HepG2 (cell line): ENCODE results near the gene TPP2. TPM values are rescaled to one million over a fixed set of nuclear protein-coding genes. Genes with fewer than 3 reads are reported as not detected.

ENCODE experiments used
- ATAC-seq: fragments of 200-7000 bp; cut with Tn5 transposase; 3 replicates; pipeline ENCODE4 v1.9.1; 2020; ENCODE audit warnings: mild to moderate bottlenecking, moderate library complexity
- BruUV-seq: library from RNA; stranded (reverse); fragments of 400-500 nt; replicated peaks from 2 replicates; lab custom pipeline; 2021; lab: Mats Ljungman, UMichigan
- CTCF ChIA-PET: fragments of 300-600 bp; formaldehyde crosslinking; extraction: SDS; loops from one replicate; lab custom pipeline; 2021; ENCODE audit warnings: low total read pairs, inconsistent platforms, low intra/inter-chr PET ratio; lab: Yijun Ruan, JAX
- POLR2A ChIA-PET: fragments of 350-600 bp; sonication (Branson Sonifier 250); formaldehyde crosslinking; loops from one replicate; lab custom pipeline; 2020; ENCODE audit warnings: antibody characterized with exemption, inconsistent platforms; lab: Yijun Ruan, JAX
- DNase-seq: peaks from one replicate; pipeline ENCODE4 v3.0.0-alpha.2; 2015; ENCODE audit warnings: low spot score
- FAIRE-seq: peaks from 3 replicates; lab custom pipeline; 2011; peaks lifted over from hg19 to GRCh38; lab: Jason Lieb, UNC
- H2AFZ ChIP-seq: one replicate; pipeline ENCODE4 v1.6.1; 2011; ENCODE audit warnings: low read length, inconsistent platforms
- H3K27ac ChIP-seq: fragments of 300-600 bp; 3 replicates; pipeline ENCODE4 v1.8.0; 2011; ENCODE audit warnings: mixed run types, mild to moderate bottlenecking, mixed read lengths, low read length, inconsistent platforms; ENCODE audit not compliant: insufficient read depth; ENCODE audit errors: extremely low read length
- H3K27me3 ChIP-seq, 2 experiments: fragments of 200-600 bp in 1 of 2; 2 replicates in 1 of 2; 3 replicates in 1 of 2; pipeline versions ENCODE4 v1.6.0 to v1.8.0; 2011; ENCODE audit warnings: low read length in 2 of 2, mild to moderate bottlenecking in 2 of 2, moderate library complexity in 2 of 2, inconsistent platforms in 1 of 2; ENCODE audit not compliant: insufficient read depth in 2 of 2, control insufficient read depth in 1 of 2
- H3K36me3 ChIP-seq, 2 experiments: fragments of 200-600 bp in 1 of 2; replicated peaks in 1 of 2; 2 replicates in 1 of 2; 3 replicates in 1 of 2; pipeline versions ENCODE4 v1.5.1 to v1.8.0; 2011; ENCODE audit warnings: low read length in 2 of 2, inconsistent platforms in 1 of 2; ENCODE audit not compliant: insufficient read depth in 2 of 2, control insufficient read depth in 1 of 2
- H3K4me1 ChIP-seq: 2 replicates; pipeline ENCODE4 v1.5.1; 2012; ENCODE audit warnings: low read length, inconsistent platforms; ENCODE audit not compliant: insufficient read depth
- H3K4me2 ChIP-seq: 2 replicates; pipeline ENCODE4 v1.6.0; 2011; ENCODE audit warnings: low read depth, low read length, inconsistent platforms
- H3K4me3 ChIP-seq, 3 experiments: fragments of 200-600 bp in 1 of 3; sonication (generic), shearing (Covaris generic) in 1 of 3; replicated peaks in 1 of 3; 2 replicates each; pipeline ENCODE4 v1.5.1; 2011 to 2016; ENCODE audit warnings: low read length in 3 of 3, inconsistent platforms in 2 of 3, low read depth in 2 of 3, mild to moderate bottlenecking in 2 of 3, control low read depth in 1 of 3, mixed read lengths in 1 of 3; ENCODE audit not compliant: insufficient read depth in 1 of 3
- H3K79me2 ChIP-seq: one replicate; pipeline ENCODE4 v1.6.1; 2011; ENCODE audit warnings: low read length, inconsistent platforms; ENCODE audit not compliant: insufficient read depth
- H3K9ac ChIP-seq: 2 replicates; pipeline ENCODE4 v1.6.0; 2011; ENCODE audit warnings: mild to moderate bottlenecking, low read depth, low read length, inconsistent platforms; ENCODE audit not compliant: insufficient read depth
- H3K9me3 ChIP-seq: 2 replicates; pipeline ENCODE4 v1.5.1; 2012; ENCODE audit warnings: mild to moderate bottlenecking, low read length
- H4K20me1 ChIP-seq: 2 replicates; pipeline ENCODE4 v1.6.0; 2011; ENCODE audit warnings: inconsistent platforms, mild to moderate bottlenecking, low read length, moderate library complexity; ENCODE audit not compliant: insufficient read depth
- ADNP ChIP-seq: sonication (generic); formaldehyde crosslinking; IDR thresholded peaks from 2 replicates; pipeline ENCODE4 v1.4.0; 2020; ENCODE audit warnings: missing genetic modification reagents
- ARNT ChIP-seq: fragments of 450-650 bp; IDR thresholded peaks from 2 replicates; pipeline ENCODE4 v1.6.1; 2017
- ATM ChIP-seq: fragments of 450-650 bp; IDR thresholded peaks from 2 replicates; pipeline ENCODE4 v1.7.1; 2017; ENCODE audit warnings: mild to moderate bottlenecking, borderline replicate concordance
- MAFF ChIP-seq: IDR thresholded peaks from 2 replicates; pipeline ENCODE4 v1.6.1; 2011; ENCODE audit warnings: low read depth, low read length, improper control_type of control experiment
- MAFK ChIP-seq, 2 experiments: IDR thresholded peaks in 1 of 2; conservative IDR thresholded peaks in 1 of 2; 2 replicates each; pipeline ENCODE4 v1.6.1; 2011; ENCODE audit warnings: improper control_type of control experiment in 2 of 2, low read length in 2 of 2
- PCBP1 ChIP-seq: fragments of 200-400 bp; formaldehyde crosslinking; IDR thresholded peaks from 2 replicates; pipeline ENCODE4 v1.6.1; 2017; ENCODE audit warnings: mild to moderate bottlenecking, low read depth, low read length, borderline replicate concordance
- PITX1 ChIP-seq: sonication (generic); formaldehyde crosslinking; IDR thresholded peaks from 2 replicates; pipeline ENCODE4 v1.5.1; 2020; ENCODE audit warnings: mild to moderate bottlenecking, missing genetic modification reagents
- TCF7 ChIP-seq: sonication (generic); IDR thresholded peaks from 2 replicates; pipeline ENCODE4 v1.6.1; 2016; ENCODE audit warnings: antibody characterized with exemption, low read depth
- TOPORS ChIP-seq: sonication (generic); formaldehyde crosslinking; IDR thresholded peaks from 2 replicates; pipeline ENCODE4 v1.8.0; 2023; ENCODE audit warnings: mild to moderate bottlenecking, missing genetic modification reagents
- ZBTB42 ChIP-seq: sonication (generic); formaldehyde crosslinking; IDR thresholded peaks from 2 replicates; pipeline ENCODE4 v1.5.0; 2020; ENCODE audit warnings: mild to moderate bottlenecking, missing genetic modification reagents
- ZBTB7B ChIP-seq: sonication (generic); formaldehyde crosslinking; IDR thresholded peaks from 2 replicates; pipeline ENCODE4 v1.4.0; 2020; ENCODE audit warnings: missing genetic modification reagents
- ZNF256 ChIP-seq: sonication (generic); formaldehyde crosslinking; conservative IDR thresholded peaks from 2 replicates; pipeline ENCODE4 v1.4.0; 2020; ENCODE audit warnings: missing genetic modification reagents
- ZNF788 ChIP-seq: sonication (generic); formaldehyde crosslinking; IDR thresholded peaks from 2 replicates; pipeline ENCODE4 v1.5.0; 2020; ENCODE audit warnings: mild to moderate bottlenecking, missing genetic modification reagents, borderline replicate concordance
- ZNF792 ChIP-seq: IDR thresholded peaks from 2 replicates; pipeline ENCODE4 v1.6.1; 2016
- WGBS: methylation state at CpG from one replicate; pipeline ENCODE4 v1.1.6; 2017; ENCODE audit warnings: low lambda C conversion rate; 5-methylcytosine and 5-hydroxymethylcytosine counted together
- in situ Hi-C: cut with HindIII; loops from 2 replicates; pipeline ENCODE4 v1.10.0; 2017; ENCODE audit warnings: low pct_unique_long_range_greater_than_20kb; ENCODE audit not compliant: extremely low pct_ligation_motif_present
- intact Hi-C: fragments of 100-400 bp; cut with micrococcal nuclease; formaldehyde crosslinking; loops from one replicate; pipeline ENCODE4 v1.10.0; 2022; ENCODE audit not compliant: unreplicated experiment
- polyA plus RNA-seq, 8 experiments: library from polyadenylated mRNA; depleted of rRNA in 3 of 8; stranded (reverse) in 7 of 8; unstranded in 1 of 8; fragments of >200 nt; fragmentation: Illumina TruSeq in 4 of 8; extraction: Trizol in 4 of 8; gene quantifications; 2 replicates each; pipeline versions ENCODE4 v1.2.1 to v1.2.3, GENCODE V29; 2011 to 2016; ENCODE audit warnings: low read depth in 4 of 8, missing spikeins in 1 of 8, mixed read lengths in 1 of 8; ENCODE audit not compliant: insufficient read depth in 1 of 8
- total RNA-seq, 5 experiments: library from RNA; depleted of rRNA; stranded (reverse); fragments of >200 nt; fragmentation: Illumina TruSeq; extraction: Trizol; gene quantifications; 2 replicates each; pipeline ENCODE4 v1.2.3, GENCODE V29; 2016; ENCODE audit warnings: low read depth in 1 of 5
- TF ChIP-seq, protein P1 (sequence below): fragments of 450-650 bp; IDR thresholded peaks from 2 replicates; pipeline ENCODE4 v1.6.1; 2017
- TF ChIP-seq, protein P2 (sequence below): sonication (generic); formaldehyde crosslinking; IDR thresholded peaks from 2 replicates; pipeline ENCODE4 v1.5.1; 2020; ENCODE audit warnings: mild to moderate bottlenecking, missing genetic modification reagents, borderline replicate concordance

TPP2 gene
- total and polyA plus RNA-seq, 2 of the 13 experiments (the other 11 are each of a cell fraction or from before 2014, with no cell fraction given): 16.4 to 52.1 TPM

DNA sequence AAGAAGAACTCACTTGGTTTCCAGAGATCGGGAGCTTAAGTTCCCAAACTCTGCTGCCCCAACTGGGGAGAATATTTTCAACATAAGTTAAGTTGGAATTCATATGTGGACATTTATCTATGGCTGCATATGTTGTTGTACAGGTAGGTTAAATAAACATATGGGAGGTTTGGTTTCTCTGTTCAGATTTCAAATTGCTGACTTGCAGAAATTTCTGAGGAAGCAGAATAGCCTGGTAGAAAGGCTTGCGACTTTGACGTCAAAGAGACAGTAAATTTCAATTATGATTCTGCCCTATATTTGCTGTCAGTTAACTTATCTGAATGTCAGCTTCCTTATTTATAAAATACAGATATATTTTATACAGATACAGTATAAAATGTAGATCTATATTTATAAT is 40.0 kb upstream of the TPP2 start:
- CTCF ChIA-PET: interaction anchor here (0.9 kb wide), 1 partner anchor 1412 kb away, joined by 3 read pairs; no protein-coding TSS in a partner anchor
- intact Hi-C loops: loop anchor here (2.0 to 10.0 kb wide), 3 partner anchors 414 to 1412 kb away; no protein-coding TSS in a partner anchor
- TF ChIP-seq MAFF (peak; percentile 97), MAFK (conservative IDR thresholded peaks at IDR 0.05 in 1 of 2, IDR thresholded peaks at IDR 0.05 in 1 of 2; ENCODE audit: low read length in 2 of 2) (peak; percentile 98), ATM (no peak), PCBP1 (no peak)
- TF ChIP-seq, protein P1, sequence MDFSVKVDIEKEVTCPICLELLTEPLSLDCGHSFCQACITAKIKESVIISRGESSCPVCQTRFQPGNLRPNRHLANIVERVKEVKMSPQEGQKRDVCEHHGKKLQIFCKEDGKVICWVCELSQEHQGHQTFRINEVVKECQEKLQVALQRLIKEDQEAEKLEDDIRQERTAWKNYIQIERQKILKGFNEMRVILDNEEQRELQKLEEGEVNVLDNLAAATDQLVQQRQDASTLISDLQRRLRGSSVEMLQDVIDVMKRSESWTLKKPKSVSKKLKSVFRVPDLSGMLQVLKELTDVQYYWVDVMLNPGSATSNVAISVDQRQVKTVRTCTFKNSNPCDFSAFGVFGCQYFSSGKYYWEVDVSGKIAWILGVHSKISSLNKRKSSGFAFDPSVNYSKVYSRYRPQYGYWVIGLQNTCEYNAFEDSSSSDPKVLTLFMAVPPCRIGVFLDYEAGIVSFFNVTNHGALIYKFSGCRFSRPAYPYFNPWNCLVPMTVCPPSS: no peak
- no peak for DNase-seq
- H3K79me2 ChIP-seq: no peaks in the 10 kb centered on the region
- no peak overlapping the region for H2AFZ ChIP-seq
- in situ Hi-C loops: loop anchor here (25.0 kb wide), 3 partner anchors 420 to 770 kb away; no protein-coding TSS in a partner anchor
- H3K9ac ChIP-seq: no peak overlapping the region
- no peak overlapping the region for H3K4me2 ChIP-seq
- H3K4me3 ChIP-seq: no peak overlapping the region
- 24% methylated on average over 3 of the region's 3 CpGs for WGBS
- H3K36me3 ChIP-seq: no peaks in the 10 kb centered on the region
- H3K27me3 ChIP-seq: no peaks in the 10 kb centered on the region
- no peak overlapping the region for H3K27ac ChIP-seq
- BruUV-seq: no TSS peak
- H4K20me1 ChIP-seq: no peaks in the 10 kb centered on the region
- FAIRE-seq: no peak
- no peak for ATAC-seq
- peaks cover 1% of the 10 kb centered on the region for H3K4me1 ChIP-seq
- no peaks in the 10 kb centered on the region for H3K9me3 ChIP-seq
- POLR2A ChIA-PET: no interaction called here

DNA sequence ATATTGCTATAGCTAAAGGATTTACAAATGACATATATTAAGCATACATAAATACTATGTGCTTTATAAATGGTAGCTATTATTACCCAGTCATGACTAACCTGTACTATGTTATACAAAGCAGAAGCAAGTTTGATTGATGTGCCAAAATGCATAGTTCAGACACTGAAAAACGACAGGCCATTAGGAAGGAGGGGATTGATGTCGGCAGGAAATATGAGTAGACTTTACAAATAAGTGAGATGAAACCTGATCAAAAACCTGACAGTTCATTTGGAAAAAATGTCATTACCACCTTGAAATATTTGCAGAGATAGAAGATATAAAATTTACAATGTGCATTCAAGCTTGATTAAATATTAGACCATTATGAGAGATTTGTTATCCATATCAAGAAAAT is 38.8 kb upstream of the TPP2 start:
- in situ Hi-C loops: loop anchor here (25.0 kb wide), 3 partner anchors 421 to 771 kb away; no protein-coding TSS in a partner anchor
- Histone ChIP-seq H2AFZ (no peak overlapping the region), H3K79me2 (no peaks in the 10 kb centered on the region), H4K20me1 (no peaks in the 10 kb centered on the region), H3K27ac (no peak overlapping the region), H3K27me3 (no peaks in the 10 kb centered on the region), H3K4me1 (peaks cover 12% of the 10 kb centered on the region), H3K36me3 (no peaks in the 10 kb centered on the region)
- intact Hi-C loops: loop anchor here (5.0 to 10.0 kb wide), 2 partner anchors 616 to 1413 kb away; no protein-coding TSS in a partner anchor
- CTCF ChIA-PET: no interaction called here
- BruUV-seq: no TSS peak
- 0% methylated on average over 2 of the region's 2 CpGs for WGBS
- FAIRE-seq: no peak
- ATAC-seq: no peak
- DNase-seq: no peak
- TF ChIP-seq ARNT: no peak
- no peak for TF ChIP-seq ADNP (CRISPR knock-in tag)
- TF ChIP-seq, protein P2, sequence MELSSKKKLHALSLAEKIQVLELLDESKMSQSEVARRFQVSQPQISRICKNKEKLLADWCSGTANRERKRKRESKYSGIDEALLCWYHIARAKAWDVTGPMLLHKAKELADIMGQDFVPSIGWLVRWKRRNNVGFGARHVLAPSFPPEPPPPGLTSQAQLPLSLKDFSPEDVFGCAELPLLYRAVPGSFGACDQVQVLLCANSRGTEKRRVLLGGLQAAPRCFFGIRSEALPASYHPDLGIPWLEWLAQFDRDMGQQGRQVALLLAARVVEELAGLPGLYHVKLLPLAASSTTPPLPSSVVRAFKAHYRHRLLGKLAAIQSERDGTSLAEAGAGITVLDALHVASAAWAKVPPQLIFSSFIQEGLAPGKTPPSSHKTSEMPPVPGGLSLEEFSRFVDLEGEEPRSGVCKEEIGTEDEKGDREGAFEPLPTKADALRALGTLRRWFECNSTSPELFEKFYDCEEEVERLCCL (CRISPR knock-in tag): no peak
- TF ChIP-seq PITX1: no peak
- TF ChIP-seq ZBTB7B (CRISPR knock-in tag): no peak
- no peak for TF ChIP-seq TCF7
- no peak for TF ChIP-seq ZBTB42 (CRISPR knock-in tag)
- TF ChIP-seq ZNF788 (CRISPR knock-in tag): no peak
- no peak for TF ChIP-seq ZNF792 (CRISPR knock-in tag)
- TF ChIP-seq TOPORS (CRISPR knock-in tag): no peak
- TF ChIP-seq ZNF256: no peak
- TF ChIP-seq, all 625 proteins: peak for 0
- no peak overlapping the region for H3K4me2 ChIP-seq
- H3K4me3 ChIP-seq: no peak overlapping the region
- POLR2A ChIA-PET: no interaction called here
- no peak overlapping the region for H3K9ac ChIP-seq
- H3K9me3 ChIP-seq: no peaks in the 10 kb centered on the region
